Right lobe of liver (tissue), 4 donors: ENCODE results near the gene ADGRE3.

Experiments
- CTCF ChIP-seq, 4 donors: fragments of 200-600 bp in 3 of 4; fragments of 450-650 bp in 1 of 4; IDR thresholded peaks; one replicate each; pipeline versions ENCODE4 v1.5.1 to v1.8.0; 2016 to 2022; ENCODE audit warnings: antibody characterized with exemption in 4 of 4, mild to moderate bottlenecking in 2 of 4
- POLR2A ChIP-seq: fragments of 450-650 bp; IDR thresholded peaks from one replicate; pipeline ENCODE4 v1.6.1; 2017; ENCODE audit warnings: antibody characterized with exemption, mild to moderate bottlenecking
- donor health status: DM: no; HTN: no; CAD: no.
- donor health status: DM: no; HTN: no; CAD: no.
- donor health status: DM: no; HTN: yes; CAD: no.

- no peak for TF ChIP-seq CTCF (IDR thresholded peaks at IDR 0.05)
- no peak for TF ChIP-seq POLR2A
Measured at GRCh38 chr19:14654786-14655560, 19.7 kb downstream of the ADGRE3 start.
